HuH-7.5 (cell line): Measurements from ENCODE around the gene DLG5.

Source experiments
- DNase-seq: peaks from one replicate; pipeline ENCODE4 v3.0.0; 2011; ENCODE audit warnings: low spot score

DLG5 gene

GRCh38 chr10:77841711-77842375 is 84.7 kb downstream of the DLG5 start:
- DNase-seq: no peak

GRCh38 chr10:77840636-77841035 is 85.9 kb downstream of the DLG5 start:
- DNase-seq: no peak

GRCh38 chr10:77837925-77838595 is 88.5 kb downstream of the DLG5 start:
- no peak for DNase-seq

- DNase-seq: no peak
These were observed 89.2 kb downstream of the DLG5 start for GRCh38 chr10:77837248-77837924.

GRCh38 chr10:77836299-77836820 is 90.2 kb downstream of the DLG5 start:
- no peak for DNase-seq

GRCh38 chr10:77835669-77836086 is 90.9 kb downstream of the DLG5 start:
- no peak for DNase-seq

- DNase-seq: no peak
These were observed 91.4 kb downstream of the DLG5 start for GRCh38 chr10:77834943-77835668.

GRCh38 chr10:77834540-77834939 is 92.0 kb downstream of the DLG5 start:
- no peak for DNase-seq

- no peak for DNase-seq
These were observed 92.8 kb downstream of the DLG5 start for GRCh38 chr10:77833792-77834191.

GRCh38 chr10:77833225-77833624 is 93.3 kb downstream of the DLG5 start:
- no peak for DNase-seq

GRCh38 chr10:77832238-77832637 is 94.3 kb downstream of the DLG5 start:
- no peak for DNase-seq

GRCh38 chr10:77829356-77829755 is 97.2 kb downstream of the DLG5 start:
- DNase-seq: no peak

- peak; percentile 39 for DNase-seq
These were observed 98.2 kb downstream of the DLG5 start for GRCh38 chr10:77828377-77828776.

GRCh38 chr10:77827366-77827765 is 99.2 kb downstream of the DLG5 start:
- DNase-seq: no peak

GRCh38 chr10:77825965-77826364 is 100.6 kb downstream of the DLG5 start:
- DNase-seq: no peak

- no peak for DNase-seq
These were observed 101.6 kb downstream of the DLG5 start for GRCh38 chr10:77824908-77825307.

- DNase-seq: no peak
These were observed 102.6 kb downstream of the DLG5 start for GRCh38 chr10:77823811-77824542.

GRCh38 chr10:77821551-77821950 is 105.0 kb downstream of the DLG5 start:
- no peak for DNase-seq

GRCh38 chr10:77821036-77821435 is 105.5 kb downstream of the DLG5 start:
- DNase-seq: no peak

GRCh38 chr10:77820349-77820748 is 106.2 kb downstream of the DLG5 start:
- DNase-seq: no peak

- no peak for DNase-seq
These were observed 107.1 kb downstream of the DLG5 start for GRCh38 chr10:77819210-77820112.
